Testis (tissue), 3 donors: Measurements from ENCODE around the gene CALML5. TPM values are rescaled to one million over a fixed set of nuclear protein-coding genes. Genes with fewer than 3 reads are reported as not detected.
"Not testable (repeated sequence)": the region's sequence is repeated elsewhere in the genome, so short reads cannot be mapped to it uniquely, and the experiment has no call there.

ENCODE experiments used
- DNase-seq: peaks from one replicate; pipeline ENCODE4 v3.0.0-alpha.2; 2019
- H3K27ac ChIP-seq, 2 donors: fragments of 200-600 bp; sonication (generic); one replicate each; pipeline ENCODE4 v1.5.1; 2019
- H3K27me3 ChIP-seq: fragments of 200-600 bp; sonication (generic); one replicate; pipeline ENCODE4 v1.5.1; 2019
- H3K36me3 ChIP-seq: fragments of 200-600 bp; sonication (generic); one replicate; pipeline ENCODE4 v1.5.1; 2017; ENCODE audit warnings: low read depth; ENCODE audit errors: missing control alignments
- H3K4me1 ChIP-seq: fragments of 200-600 bp; sonication (generic); one replicate; pipeline ENCODE4 v1.5.1; 2019
- H3K4me3 ChIP-seq, 2 donors: fragments of 200-600 bp; sonication (generic); one replicate each; pipeline ENCODE4 v1.5.1; 2017 to 2019
- H3K9me3 ChIP-seq: fragments of 200-600 bp; sonication (generic); one replicate; pipeline ENCODE4 v1.5.1; 2017
- POLR2A ChIP-seq: fragments of 450-650 bp; IDR thresholded peaks from one replicate; pipeline ENCODE4 v1.6.1; 2017; ENCODE audit warnings: antibody characterized with exemption, mild to moderate bottlenecking, moderate library complexity
- WGBS, 2 donors: methylation state at CpG; one replicate each; pipeline ENCODE4 v1.1.5; 2018; 5-methylcytosine and 5-hydroxymethylcytosine counted together
- intact Hi-C: fragments of 100-400 bp; cut with DNase I; formaldehyde crosslinking; loops from one replicate; pipeline ENCODE4 v1.15.1; 2023; ENCODE audit warnings: low total_unique reads
- polyA plus RNA-seq: library from polyadenylated mRNA; stranded (reverse); fragments of 350-450 nt; fragmentation: Illumina TruSeq; extraction: RNeasy Lipid Tissue Mini Kit (QIAGEN cat#74804); gene quantifications from one replicate; pipeline ENCODE4 v1.2.3, GENCODE V29; 2014; ENCODE audit warnings: low read depth, low replicate concordance; ENCODE audit not compliant: insufficient read depth
- total RNA-seq, 2 donors: library from RNA; depleted of rRNA; stranded (reverse); fragments of >200 nt; gene quantifications; one replicate each; pipeline ENCODE4 v1.2.3, GENCODE V29; 2016
- TF ChIP-seq, protein P1 (sequence below), 3 experiments: fragments of 450-650 bp in 2 of 3; fragments of 200-600 bp in 1 of 3; sonication (generic) in 1 of 3; IDR thresholded peaks; one replicate each; pipeline ENCODE4 v1.5.1; 2016 to 2019; ENCODE audit warnings: antibody characterized with exemption in 3 of 3, mild to moderate bottlenecking in 2 of 3, moderate library complexity in 1 of 3

CALML5 gene
- total and polyA plus RNA-seq, 3 donors from 2014 or later = 0.50 TPM; not detected in 2

DNA sequence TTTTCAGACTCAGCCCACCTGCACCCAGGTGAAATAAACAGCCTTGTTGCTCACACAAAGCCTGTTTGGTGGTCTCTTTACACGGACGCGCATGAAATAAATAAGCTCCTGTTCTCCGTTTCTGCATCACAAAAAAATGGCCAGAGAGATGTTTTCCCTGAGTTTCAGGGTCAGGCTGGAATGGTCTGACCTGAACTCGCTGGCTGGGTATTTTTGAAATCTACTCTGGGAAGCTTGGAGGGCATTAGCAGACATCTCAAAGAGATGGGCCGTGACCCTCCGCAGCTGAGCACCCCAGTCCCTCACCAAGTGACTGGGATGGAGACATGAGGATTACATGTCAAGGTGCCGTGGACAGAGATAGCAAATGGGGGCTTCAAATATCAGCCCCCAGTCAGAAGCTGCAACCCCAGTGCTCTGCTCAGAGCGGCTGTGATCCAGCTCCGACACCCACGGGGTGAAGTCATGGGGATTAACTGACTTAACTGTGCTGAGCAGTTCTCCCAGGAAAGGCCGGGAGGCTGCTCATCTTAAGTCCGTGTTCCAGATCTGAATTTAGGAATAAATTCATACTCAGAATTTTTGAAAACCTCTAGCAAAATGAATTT, 22.3 kb downstream of the CALML5 start:
- H3K36me3 ChIP-seq = no peaks in the 10 kb centered on the region
- no peak overlapping the region for H3K27ac ChIP-seq
- DNase-seq = no peak
- no peaks in the 10 kb centered on the region for H3K9me3 ChIP-seq
- 89 to 94% methylated on average over 13 of the region's 13 CpGs for WGBS, 2 donors
- H3K4me1 ChIP-seq = no peaks in the 10 kb centered on the region
- intact Hi-C loops = no loop called here
- no peak overlapping the region for H3K4me3 ChIP-seq
- H3K27me3 ChIP-seq = no peaks in the 10 kb centered on the region
- no peak for TF ChIP-seq POLR2A
- TF ChIP-seq, protein P1, sequence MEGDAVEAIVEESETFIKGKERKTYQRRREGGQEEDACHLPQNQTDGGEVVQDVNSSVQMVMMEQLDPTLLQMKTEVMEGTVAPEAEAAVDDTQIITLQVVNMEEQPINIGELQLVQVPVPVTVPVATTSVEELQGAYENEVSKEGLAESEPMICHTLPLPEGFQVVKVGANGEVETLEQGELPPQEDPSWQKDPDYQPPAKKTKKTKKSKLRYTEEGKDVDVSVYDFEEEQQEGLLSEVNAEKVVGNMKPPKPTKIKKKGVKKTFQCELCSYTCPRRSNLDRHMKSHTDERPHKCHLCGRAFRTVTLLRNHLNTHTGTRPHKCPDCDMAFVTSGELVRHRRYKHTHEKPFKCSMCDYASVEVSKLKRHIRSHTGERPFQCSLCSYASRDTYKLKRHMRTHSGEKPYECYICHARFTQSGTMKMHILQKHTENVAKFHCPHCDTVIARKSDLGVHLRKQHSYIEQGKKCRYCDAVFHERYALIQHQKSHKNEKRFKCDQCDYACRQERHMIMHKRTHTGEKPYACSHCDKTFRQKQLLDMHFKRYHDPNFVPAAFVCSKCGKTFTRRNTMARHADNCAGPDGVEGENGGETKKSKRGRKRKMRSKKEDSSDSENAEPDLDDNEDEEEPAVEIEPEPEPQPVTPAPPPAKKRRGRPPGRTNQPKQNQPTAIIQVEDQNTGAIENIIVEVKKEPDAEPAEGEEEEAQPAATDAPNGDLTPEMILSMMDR (IDR thresholded peaks at IDR 0.05) = no peak

- H3K27me3 ChIP-seq, H3K36me3 ChIP-seq, H3K4me1 ChIP-seq, H3K4me3 ChIP-seq, H3K27ac ChIP-seq, DNase-seq, H3K9me3 ChIP-seq, intact Hi-C loops: not testable (repeated sequence)
- WGBS, 2 donors = 93 to 97% methylated on average over 12 of the region's 12 CpGs
Measured at GRCh38 chr10:5475974-5476807, 23.2 kb downstream of the CALML5 start.

- DNase-seq, H3K27me3 ChIP-seq, H3K4me1 ChIP-seq, H3K36me3 ChIP-seq, H3K4me3 ChIP-seq, intact Hi-C loops, H3K9me3 ChIP-seq, H3K27ac ChIP-seq: not testable (repeated sequence)
- 97 to 99% methylated on average over 6 to 8 of the region's 8 CpGs for WGBS, 2 donors
Measured at GRCh38 chr10:5475088-5475487, 24.3 kb downstream of the CALML5 start.

DNA sequence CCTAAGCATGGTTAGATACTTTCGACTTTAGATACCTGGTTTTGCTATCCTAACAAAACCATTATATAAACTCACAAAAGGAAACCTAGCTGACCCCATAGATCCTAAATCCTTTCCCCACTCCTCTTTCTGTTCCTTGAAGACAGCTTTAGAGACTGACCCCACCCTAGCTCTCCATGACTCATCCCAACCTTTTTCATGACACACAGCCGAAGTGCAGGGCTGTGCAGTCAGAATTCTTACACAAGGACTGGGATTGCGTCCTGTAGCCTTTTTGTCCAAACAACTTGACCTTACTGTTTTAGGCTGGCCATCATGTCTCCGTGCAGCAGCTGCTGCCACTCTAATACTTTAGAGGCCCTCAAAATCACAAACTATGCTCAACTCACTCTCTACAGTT, 24.7 kb downstream of the CALML5 start:
- H3K27me3 ChIP-seq, DNase-seq, H3K4me1 ChIP-seq, H3K4me3 ChIP-seq, H3K9me3 ChIP-seq, H3K27ac ChIP-seq, H3K36me3 ChIP-seq, intact Hi-C loops: not testable (repeated sequence)
- 92 to 95% methylated on average over 4 of the region's 4 CpGs for WGBS, 2 donors

DNA sequence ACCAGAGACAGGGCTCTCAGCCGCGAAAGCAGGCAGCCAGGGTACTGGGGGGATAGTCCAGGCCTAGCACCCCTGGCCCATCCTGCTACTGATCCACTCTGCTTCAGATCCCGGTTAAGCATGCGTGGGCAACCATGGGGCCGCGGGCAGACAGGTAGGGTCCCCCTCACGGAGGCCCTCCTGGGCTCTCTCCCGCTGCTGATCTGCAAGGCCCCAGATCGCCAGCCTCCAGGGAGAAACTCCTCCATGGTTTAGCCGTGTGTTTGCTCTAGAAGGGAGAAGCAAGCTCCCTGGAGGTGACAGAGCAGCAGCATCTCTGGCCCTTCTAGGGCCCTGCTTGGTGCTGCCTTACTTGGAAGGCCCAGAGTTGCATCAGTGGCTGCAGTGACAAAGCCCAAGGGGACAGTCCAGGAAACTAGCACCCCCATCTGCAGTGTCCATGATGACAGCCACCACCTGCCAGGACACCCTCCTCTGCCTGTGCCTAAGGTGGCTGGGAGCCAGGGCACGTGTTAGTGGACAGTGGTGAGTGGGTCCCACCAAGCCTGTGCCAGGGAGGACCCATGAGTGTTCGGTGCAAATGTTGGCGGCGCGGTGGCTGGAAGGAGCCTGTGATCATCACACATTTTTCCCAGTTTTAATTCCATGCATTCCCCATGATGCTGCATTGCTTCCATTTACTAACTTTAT, 29.2 kb downstream of the CALML5 start:
- 95 to 96% methylated on average over 7 to 15 of the region's 15 CpGs for WGBS, 2 donors
- no peak for DNase-seq
- intact Hi-C loops = no loop called here
- TF ChIP-seq, protein P1 (IDR thresholded peaks at IDR 0.05) = no peak
- no peak for TF ChIP-seq POLR2A
- no peaks in the 10 kb centered on the region for H3K36me3 ChIP-seq
- no peak overlapping the region for H3K27ac ChIP-seq
- H3K4me1 ChIP-seq = no peaks in the 10 kb centered on the region
- H3K9me3 ChIP-seq = no peaks in the 10 kb centered on the region
- no peaks in the 10 kb centered on the region for H3K27me3 ChIP-seq
- H3K4me3 ChIP-seq = no peak overlapping the region

GRCh38 chr10:5469353-5470061, 29.9 kb downstream of the CALML5 start:
- no peaks in the 10 kb centered on the region for H3K4me1 ChIP-seq
- no peak overlapping the region for H3K27ac ChIP-seq
- intact Hi-C loops = no loop called here
- no peaks in the 10 kb centered on the region for H3K36me3 ChIP-seq
- no peak overlapping the region for H3K4me3 ChIP-seq
- TF ChIP-seq, protein P1 (IDR thresholded peaks at IDR 0.05) = no peak
- TF ChIP-seq POLR2A = no peak
- H3K27me3 ChIP-seq = no peaks in the 10 kb centered on the region
- no peak for DNase-seq
- 66 to 87% methylated on average over 8 to 15 of the region's 15 CpGs for WGBS, 2 donors
- H3K9me3 ChIP-seq = no peaks in the 10 kb centered on the region
